Mammary epithelial cell (primary cell): Measurements from ENCODE around the gene MAP4K4.

ENCODE experiments used
- EZH2 ChIP-seq: IDR thresholded peaks from 2 replicates; pipeline ENCODE4 v1.6.1; 2012; ENCODE audit warnings: low read length, inconsistent platforms, borderline replicate concordance
- TF ChIP-seq, protein P1 (sequence below), 2 donors: IDR thresholded peaks in 1 of 2; conservative IDR thresholded peaks in 1 of 2; 2 replicates each; pipeline ENCODE4 v1.5.1; 2011 to 2012; ENCODE audit warnings: inconsistent platforms in 2 of 2, low read length in 2 of 2, mild to moderate bottlenecking in 2 of 2, control low read depth in 1 of 2, low read depth in 1 of 2; ENCODE audit not compliant: insufficient read depth in 1 of 2; ENCODE audit errors: extremely low read depth in 1 of 2

DNA sequence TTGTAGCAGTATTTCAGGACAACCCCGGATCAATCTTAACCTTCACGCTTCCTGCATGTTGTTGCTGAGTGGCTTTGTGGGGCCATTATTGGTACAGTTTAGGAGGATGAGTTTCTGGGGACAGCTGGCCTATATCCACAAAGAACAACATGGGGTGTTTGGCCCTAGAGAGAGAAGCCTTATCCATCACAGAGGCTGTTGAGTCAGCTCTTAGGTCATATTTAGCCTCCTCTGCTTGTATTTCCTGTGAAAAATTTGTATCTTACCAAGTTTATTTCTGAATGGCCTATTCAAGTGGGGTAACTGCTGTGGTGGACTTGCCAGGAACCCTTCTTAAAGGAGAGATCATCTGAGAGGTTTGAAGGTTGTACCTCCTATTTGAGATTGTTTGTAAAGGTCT, 77.6 kb downstream of the MAP4K4 start:
- no peak for TF ChIP-seq EZH2
- TF ChIP-seq, protein P1, sequence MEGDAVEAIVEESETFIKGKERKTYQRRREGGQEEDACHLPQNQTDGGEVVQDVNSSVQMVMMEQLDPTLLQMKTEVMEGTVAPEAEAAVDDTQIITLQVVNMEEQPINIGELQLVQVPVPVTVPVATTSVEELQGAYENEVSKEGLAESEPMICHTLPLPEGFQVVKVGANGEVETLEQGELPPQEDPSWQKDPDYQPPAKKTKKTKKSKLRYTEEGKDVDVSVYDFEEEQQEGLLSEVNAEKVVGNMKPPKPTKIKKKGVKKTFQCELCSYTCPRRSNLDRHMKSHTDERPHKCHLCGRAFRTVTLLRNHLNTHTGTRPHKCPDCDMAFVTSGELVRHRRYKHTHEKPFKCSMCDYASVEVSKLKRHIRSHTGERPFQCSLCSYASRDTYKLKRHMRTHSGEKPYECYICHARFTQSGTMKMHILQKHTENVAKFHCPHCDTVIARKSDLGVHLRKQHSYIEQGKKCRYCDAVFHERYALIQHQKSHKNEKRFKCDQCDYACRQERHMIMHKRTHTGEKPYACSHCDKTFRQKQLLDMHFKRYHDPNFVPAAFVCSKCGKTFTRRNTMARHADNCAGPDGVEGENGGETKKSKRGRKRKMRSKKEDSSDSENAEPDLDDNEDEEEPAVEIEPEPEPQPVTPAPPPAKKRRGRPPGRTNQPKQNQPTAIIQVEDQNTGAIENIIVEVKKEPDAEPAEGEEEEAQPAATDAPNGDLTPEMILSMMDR (conservative IDR thresholded peaks at IDR 0.05 in 1 of 2, IDR thresholded peaks at IDR 0.05 in 1 of 2; ENCODE audit: extremely low read depth in 1 of 2, insufficient read depth in 1 of 2, low read depth in 1 of 2, low read length in 2 of 2): no peak
